Measurements from ENCODE around the gene PCYOX1L.

The PCYOX1L gene

DNA sequence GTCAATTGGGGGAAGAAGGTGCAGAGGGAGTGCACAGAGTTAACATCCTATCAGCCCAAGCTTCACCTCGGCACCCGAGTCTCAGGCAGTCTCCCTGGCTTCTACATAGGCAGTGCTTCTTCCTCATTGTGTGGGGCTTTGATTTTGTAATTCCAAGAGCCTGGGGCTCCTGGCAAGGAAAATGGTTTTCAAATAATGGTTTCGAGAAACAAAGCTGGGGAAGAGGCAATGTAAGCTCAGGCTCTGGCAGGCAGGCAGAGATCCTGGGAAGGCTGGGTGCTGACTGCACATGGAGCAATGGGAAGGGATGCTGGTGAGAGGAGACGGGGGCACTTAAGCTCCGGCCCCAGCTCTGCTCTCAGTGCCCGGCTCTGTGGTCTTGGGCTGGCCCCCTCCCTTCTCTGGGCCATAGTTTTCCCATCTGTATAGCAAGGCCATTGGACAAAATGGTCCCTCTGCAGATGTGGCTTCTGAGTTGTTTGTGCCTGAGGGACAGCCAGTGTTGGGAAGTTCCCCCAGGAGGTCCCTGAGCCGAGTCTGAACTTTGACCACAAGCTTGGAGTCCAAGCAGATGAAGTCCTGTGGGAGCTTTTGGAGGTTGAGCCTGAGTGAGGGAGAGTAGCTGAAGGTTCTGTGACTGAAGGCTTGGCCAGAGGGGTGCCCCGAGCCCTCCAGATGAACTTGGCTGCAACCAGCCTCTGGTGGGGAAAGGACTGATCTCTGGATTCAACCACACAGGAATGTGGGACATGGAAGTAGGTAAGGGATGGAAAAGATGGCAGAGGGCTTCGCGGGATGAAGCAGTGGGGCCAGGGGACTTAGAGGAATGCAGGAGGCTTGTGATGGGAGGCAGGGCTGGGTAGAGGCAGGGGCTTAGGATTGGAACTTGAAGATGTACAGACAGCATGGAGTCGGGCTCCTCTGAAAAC, 49.7 kb downstream of the PCYOX1L start:
- no peak for DNase-seq (ENCODE audit: low spot score)

DNA sequence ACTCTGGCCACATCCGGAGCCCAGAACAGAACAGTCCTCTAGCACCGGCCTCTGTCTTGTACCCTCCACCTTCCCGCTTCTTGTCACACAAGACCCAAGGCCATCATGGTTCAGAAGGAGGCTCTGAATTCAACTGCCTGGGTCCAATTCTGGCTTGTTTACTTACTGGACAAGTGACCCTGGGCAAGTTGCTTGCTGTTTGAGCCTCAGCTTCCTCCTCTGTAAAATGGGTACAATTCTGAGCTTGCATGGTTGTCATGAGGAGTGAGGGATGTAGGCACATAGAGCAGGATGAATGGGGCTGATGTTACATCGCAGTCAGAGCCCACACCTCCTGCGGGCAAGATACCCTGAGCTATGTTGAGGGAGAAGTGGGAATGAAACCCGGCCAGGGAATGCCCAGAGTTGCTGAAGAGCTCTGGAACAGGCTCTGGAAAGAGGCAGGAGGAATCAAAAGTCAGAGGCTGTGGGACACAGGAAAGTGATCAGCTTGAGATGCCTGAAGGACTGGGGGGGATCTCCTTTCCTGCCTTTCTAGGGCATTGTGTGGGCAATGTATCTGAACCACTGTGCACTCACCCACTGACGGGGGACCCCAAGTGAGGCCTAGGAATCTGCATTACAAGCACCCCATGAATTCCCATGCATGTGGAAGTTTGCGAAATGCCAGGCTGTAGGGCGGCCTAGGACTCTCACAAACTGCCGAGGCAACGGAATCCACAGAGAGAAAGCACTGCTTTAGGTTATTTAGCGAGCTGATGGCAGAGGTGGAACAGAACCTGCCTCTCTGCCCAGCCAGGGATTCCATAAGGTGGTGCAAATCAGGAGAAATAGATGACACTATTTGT, 50.6 kb downstream of the PCYOX1L start:
- DNase-seq (ENCODE audit: low spot score): no peak

DNA sequence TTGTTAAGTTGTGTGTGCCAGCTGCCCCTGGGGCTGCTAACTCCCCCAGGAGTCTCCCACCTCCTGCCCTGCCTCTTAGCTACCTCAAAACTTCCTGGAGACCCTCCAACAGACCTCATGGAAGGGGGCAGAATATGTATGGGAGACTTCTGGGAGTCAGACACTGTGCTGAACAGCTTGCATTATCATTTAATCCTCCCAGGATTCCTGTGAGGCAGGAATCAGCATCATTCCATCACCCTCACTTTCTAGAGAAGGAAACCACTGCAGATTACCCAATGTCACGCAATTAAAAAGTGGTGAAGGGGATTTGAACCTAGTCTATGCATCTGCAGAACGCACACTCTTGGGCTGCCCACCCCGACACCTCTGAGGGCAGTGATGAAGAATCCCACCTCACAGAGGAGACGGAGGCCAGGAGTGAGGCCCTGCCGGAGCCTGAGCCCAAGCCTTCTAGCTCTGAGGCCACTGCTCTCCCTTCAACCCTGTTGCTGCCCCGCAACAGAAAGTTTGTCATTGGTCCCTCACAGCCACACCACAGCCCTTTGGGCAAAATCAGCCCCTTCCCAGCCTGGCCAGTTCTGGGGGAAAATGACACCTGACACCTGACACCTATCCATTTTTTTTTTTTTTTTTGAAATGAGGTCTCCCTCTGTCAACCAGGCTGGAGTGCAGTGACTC, 51.6 kb downstream of the PCYOX1L start:
- peak; percentile 28 for DNase-seq (ENCODE audit: low spot score)

DNA sequence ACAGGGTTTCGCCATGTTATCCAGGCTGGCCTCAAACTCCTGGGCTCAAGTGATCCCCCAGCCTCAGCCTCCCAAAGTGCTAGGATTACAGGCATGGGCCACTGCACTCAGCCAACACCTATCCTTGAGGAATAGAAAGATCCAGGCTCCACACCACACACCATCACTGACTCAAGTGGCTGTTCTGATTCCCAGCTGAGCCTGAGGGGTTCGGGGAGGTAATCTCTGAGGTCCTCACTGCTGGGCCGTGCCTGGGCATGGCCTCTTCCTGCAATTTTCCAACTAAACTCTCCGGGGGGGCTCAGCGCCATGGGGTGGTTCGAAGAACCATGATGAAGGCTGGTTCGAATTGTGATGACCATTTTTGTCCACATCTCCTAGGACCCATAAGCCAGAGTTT, 52.2 kb downstream of the PCYOX1L start:
- DNase-seq (ENCODE audit: low spot score): no peak

DNA sequence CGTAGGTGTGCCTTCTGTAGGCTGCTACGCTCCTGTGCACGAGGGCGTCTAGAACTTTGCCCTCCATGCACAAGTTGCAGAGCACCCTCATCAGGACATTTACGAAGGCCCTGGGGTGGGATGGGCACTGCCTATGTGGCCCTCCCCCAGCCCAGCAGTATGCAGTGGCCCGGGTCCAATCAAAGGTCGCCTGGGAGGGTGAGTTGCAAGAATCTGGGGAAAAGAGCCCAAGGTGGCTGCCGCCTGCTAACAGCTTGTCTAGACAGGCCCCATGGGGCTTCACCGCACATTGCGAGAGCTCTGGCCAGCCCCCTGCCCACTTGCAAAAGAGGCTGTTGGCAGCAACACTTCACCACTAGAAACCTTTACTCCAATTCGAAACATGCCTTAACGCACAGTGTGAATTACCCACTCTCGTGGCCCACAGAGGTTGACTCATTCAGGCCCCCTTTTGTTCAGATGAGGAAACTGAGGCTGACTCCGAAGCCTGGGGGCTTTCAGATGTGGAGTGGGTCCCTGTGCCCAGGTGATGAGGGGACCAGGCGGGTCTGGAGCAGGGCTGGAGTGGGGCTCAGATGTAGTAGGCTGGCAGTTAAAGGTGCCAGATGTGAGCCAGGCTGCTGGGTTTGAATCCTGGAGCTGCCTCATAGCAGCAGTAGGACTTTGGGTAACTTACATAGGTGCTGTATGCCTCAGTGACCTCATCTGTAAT, 53.0 kb downstream of the PCYOX1L start:
- no peak for DNase-seq (ENCODE audit: low spot score)

DNA sequence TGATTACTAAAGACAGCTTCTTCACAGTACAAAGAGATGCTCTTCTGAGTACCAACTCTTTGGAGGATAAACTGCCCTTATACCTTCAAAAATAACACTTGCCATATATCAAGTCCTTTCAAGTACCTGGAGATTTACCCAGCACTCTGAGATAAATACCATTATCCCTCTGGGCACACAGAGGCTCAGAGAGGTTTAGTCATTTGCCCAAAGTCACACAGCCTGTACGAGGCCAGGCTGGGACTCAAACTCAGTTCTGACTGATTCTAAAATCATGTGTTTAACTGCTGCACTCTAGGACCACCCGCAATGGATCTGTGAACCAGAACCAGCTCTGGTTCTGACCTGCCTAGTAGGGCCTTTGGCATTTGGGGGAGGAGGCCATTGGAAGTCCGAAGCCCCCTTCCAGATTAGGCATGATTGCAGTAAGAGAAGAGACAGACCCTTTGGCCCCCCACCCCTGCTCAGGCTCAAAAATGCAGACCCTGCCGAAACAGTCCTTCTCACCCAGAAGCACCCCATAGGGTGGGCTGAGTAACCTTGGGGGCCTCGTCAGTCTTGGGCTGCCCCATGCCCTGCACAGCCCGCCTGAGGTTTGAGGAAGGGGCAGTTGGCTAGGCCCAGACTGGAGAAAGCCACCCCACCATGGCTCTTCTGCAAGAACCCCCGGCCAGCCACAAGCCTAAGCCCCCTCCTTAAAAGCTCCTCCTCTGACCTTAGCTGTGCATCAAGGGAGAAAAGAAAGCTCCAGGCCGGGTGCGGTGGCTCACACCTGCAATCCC, 54.1 kb downstream of the PCYOX1L start:
- no peak for DNase-seq (ENCODE audit: low spot score)

DNA sequence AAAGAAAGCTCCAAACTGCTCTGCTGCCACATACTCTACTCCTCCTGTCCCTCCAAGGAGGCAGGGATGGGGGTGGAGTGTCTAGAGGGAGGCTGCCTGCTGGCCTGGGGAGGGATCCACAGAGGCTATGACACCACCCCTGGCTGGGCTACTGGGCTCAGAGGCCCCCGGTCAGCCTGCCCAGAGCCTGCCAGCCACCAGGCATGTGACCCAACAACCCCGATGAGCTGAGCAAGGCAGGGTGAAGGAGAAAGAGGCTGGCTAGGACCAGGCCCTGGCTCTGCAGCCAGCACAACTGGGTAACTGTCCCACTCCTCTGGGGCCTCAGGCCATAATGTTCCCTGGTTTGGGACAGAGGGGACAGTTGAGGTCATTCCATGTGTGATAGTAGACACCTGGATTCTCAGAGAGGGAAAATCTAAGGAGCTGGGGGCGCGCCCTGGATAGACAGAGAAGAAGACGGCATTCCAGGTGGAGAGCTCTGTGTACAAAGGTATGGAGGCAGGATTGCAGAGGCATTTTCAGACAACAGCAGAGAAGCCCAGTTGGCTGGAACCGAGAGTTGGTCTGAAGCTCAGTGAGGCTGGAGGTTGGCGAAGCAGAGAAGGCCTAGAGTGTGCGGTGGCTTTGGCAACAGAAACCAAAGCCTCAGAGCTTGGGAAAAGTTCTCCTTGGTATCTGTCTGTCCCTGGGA, 55.1 kb downstream of the PCYOX1L start:
- peak; percentile 33 for DNase-seq (ENCODE audit: low spot score)

DNA sequence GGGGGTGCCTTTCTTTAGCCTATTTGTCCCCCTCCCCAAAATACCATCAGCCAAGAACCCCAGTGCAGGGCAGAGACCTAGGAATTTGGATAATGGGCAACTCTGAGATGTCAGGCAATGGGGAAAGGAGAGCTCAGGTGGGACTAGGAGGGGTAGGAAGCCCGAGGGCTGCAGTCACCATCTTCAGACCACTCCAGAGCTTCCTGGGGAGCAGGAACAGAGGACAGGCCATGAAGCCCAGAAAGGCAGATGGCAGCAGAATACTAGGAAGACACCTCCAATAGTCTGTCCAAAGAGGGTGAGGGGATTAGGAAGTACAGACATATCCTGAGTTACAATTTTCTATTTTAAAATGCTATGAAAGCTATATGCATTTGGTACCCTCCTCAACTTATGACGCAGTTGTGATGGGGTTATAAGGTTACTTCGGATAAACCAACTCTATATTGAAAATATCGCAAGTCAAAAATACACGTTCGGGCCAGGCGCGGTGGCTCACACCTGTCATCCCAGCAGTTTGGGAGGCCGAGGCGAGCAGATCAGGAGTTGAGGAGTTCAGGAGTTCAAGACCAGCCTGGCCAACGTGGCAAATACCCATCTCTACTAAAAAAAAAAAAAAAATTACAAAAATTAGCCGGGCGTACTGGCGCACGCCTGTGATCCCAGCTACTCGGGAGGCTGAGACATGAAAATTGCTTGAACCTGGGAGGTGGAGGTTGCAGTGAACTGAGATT, 55.8 kb downstream of the PCYOX1L start:
- no peak for DNase-seq (ENCODE audit: low spot score)

DNA sequence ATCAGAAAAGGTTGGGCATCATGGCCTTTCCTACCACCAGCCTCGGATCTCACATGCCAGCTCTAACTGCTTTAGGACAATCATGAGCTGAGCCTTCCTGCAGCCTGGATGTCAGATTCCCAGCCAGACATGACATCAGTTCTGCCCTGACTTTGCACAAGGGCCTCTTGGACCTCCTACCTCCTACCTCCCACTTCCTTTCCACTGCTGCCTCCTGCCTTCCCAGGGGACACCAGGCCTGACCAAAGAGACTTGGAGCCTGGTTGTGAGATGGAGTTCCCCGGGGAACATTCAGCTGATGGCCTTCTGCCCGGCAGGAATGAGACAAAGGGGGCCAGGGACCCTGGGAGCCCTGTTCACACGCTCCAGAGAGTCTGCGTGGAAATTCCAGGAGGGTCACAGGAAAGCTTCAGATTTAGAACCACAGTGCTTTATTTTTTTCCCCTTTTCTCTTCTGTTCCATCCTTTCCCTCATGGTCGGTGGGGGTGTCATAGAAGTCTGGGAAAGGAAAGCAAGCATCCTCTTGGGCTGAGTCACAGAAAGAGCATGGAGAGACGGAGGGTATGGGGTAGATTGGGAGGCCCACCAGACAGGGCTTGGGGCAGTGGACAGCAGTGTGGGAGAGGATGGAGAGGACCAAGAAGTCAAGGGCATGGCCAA, 56.7 kb downstream of the PCYOX1L start:
- peak; percentile 63 for DNase-seq (ENCODE audit: low spot score)

DNA sequence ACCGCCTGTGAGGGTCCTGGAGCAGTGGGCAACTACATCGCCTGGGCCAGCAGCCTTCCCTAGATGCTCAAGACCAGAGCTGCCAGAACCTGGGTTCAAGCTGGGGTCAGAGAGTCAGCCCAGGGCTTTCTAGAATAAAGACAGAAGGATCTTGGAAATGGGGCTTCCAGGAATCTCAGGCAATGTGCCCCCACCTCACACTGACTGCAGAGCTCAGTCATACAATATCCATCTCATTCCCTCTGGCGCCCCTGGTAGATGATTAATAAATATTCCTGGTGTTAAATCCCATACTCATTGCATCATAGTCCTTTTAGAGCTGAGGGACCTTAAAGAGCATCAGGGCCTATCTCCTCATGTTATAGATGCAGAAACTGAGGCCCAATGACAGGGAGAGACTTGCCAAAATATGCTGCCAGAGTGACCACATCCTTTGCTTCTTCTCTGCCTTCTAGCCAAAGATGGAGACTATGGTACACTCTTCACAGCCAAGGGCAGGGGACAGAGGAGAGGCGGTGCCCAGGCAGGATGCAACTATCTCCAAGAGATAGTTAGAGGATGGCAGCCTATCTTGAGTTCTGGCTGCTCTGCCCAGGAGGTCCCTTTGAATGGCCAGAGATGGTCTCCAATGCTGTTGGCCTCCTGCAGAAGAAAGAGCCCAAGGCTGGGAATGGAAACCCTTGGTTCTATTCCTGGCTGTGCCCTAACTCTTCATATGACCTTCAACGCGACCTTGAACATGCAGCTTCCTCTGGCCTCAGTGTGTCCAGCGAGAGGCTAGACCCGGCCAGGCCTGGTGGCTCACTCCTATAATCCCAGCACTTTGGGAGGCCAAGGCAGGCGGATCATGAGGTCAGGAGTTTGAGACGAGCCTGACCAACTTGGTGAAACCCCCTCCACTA, 57.5 kb downstream of the PCYOX1L start:
- DNase-seq (ENCODE audit: low spot score): no peak

DNA sequence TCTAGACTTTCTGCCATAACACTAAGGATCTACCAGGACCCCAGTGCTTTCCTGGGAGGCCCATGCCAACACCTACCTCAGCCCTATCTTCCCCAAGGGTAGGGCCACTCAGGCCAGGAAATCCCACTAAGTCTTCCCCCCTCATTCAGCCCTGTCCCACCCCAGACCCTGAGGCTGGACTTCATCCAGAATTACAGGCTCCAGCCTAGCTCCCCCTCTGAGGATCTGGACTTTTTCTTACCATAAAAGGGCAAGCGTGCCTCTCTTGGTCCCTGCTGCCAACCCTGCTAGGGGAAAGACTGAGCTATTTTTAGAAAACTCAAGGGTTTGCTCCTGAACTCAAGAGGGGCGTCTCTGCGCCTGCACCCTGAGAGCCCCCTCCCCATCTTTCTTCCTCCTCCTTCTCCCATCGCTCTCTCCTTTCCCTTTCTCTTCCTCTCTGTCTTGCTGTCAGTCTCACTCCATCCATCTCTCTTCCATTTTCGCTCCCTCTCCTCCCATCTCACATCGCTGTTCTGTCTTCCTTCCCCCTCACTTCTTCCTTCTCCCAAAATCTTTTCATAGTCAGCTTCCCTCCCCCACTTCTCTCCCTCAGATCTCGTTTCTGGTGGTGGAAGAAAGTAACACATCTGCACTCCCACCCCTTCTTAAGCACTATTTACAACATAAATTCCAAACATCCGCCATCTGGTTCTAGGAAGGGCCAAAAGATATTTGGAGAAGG, 59.3 kb downstream of the PCYOX1L start:
- no peak for DNase-seq (ENCODE audit: low spot score)

DNA sequence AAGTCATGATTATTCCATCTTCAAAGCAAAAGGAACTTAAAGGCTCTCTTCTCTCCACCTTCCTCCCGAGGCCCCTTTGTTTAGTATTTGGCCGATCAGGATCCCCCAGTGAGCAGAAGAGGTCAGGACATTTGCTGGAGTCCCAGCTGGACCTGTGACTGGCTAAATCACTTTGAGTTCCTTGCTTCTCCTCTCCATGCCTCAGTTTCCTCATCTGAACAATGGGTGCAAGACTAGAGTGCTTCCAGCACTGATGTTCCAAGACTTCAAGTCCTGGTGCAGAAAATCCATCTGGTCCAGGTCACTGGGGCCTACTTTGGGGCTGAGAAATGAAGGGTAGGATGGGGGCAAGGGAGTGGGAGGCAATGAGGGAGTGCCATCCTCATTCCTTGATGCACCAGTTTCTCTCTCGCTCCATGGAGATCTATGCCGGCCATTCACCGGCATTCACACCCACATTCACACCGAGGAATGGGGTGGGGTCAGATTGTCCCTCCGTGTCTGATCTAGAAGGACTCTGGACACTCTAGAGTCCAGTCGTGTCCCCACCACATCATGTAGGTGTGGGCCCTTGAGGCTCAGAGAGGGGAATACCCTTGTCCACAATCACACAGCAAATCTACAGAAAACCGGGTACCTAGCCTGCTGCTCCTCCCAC, 60.0 kb downstream of the PCYOX1L start:
- DNase-seq (ENCODE audit: low spot score): no peak

DNA sequence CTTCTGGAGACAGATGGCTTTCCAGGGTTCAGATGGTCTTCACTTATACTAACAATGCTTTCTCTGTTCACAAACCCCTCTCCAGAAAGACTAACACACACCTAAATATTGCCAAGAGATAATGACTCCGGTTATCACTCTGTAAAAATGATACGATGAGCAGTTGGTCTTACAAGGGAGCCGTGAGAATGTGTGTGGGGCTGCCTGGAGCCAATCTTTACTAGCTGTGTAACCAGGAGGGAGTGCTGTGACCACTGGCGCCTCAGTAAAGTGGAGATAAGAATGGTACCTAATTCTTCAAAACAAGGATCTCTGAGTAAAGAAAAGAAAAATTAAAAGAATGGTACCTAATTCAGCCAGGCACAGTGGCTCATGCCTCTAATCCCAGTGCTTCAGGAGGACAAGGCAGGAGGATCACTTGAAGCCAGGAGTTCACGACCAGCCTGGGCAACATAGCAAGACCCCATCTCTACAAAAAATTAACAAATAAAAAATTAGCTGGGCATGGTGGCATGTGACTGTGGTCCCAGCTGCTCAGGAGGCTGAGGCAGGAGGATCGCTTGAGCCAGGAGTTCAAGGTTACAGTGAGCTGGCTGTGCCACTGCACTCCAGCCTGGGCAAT, 61.2 kb downstream of the PCYOX1L start:
- DNase-seq (ENCODE audit: low spot score): no peak
